G401 (cell line): ENCODE data around the gene LRBA. TPM values are rescaled to one million over a fixed set of nuclear protein-coding genes. Genes with fewer than 3 reads are reported as not detected.

Experiments used
- DNase-seq: peaks from one replicate; pipeline ENCODE4 v3.0.0-alpha.2; 2015; ENCODE audit warnings: low spot score
- in situ Hi-C: cut with HindIII; loops from 2 replicates; pipeline ENCODE4 v1.10.0; 2016; ENCODE audit warnings: low sequenced_read_pairs, mixed read lengths
- total RNA-seq: library from RNA; depleted of rRNA; stranded (reverse); fragments of >200 nt; shearing (Covaris generic); gene quantifications from 2 replicates; pipeline ENCODE4 v1.2.3, GENCODE V29; 2014

The LRBA gene
- total RNA-seq, 1 experiment from 2014 or later = 71.7 TPM

DNA sequence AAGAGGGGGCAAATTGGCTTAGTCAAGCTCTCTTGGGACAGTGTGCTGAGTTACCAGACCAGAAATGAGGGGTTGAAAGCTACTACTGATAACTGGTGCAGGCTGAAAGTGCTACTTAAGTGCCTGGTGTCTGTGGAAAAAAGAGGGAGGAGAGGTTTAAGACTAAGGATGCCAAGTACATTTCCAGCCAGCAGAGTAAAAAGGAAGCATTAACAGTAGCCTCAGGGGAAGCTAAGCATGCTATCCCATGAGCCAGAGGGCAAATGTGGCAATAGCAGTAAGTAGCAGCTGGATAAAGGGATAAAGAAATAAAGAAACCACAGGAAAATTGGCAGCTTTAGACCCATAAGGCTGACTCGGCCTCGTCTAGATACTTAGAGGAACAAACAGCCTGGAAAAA lies 629.5 kb downstream of the LRBA start:
- in situ Hi-C loops = no loop called here
- DNase-seq = no peak

DNA sequence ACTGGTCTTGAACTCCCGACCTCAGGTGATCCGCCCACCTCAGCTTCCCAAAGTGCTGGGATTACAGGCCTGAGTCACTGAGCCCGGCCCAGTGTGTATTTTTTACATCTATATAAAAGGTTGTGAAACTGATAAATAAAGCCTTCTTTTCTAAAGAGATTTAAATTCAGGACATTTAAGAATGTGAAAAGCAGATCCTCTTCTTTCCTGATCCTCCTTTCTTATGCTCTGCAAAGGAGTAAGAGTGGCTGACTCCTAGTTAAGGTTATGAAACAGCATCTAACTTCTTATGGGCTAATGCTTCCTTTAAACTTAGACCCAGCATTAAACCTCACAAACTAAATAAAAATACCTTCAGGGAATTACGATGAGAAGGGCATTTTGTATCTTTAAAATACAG lies 630.8 kb downstream of the LRBA start:
- DNase-seq = no peak
- in situ Hi-C loops = no loop called here

DNA sequence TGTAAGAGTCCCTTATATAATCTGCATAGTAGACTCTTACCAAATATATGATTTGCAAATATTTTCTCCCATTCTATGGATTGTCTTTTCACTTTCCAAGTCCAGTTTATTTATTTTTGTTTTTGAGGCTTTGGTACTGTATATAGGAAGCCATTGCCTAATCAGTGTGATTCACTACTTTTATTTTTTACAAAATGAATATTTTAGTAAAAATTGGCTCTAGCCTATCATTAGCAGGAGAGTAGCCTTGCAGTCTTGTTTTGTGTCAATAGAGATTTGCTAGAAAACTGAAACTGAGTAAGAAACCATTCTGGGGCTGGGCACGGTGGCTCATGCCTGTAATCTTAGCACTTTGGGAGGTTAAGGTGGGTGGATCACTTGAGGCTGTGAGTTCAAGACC lies 633.1 kb downstream of the LRBA start:
- in situ Hi-C loops = no loop called here
- no peak for DNase-seq

DNA sequence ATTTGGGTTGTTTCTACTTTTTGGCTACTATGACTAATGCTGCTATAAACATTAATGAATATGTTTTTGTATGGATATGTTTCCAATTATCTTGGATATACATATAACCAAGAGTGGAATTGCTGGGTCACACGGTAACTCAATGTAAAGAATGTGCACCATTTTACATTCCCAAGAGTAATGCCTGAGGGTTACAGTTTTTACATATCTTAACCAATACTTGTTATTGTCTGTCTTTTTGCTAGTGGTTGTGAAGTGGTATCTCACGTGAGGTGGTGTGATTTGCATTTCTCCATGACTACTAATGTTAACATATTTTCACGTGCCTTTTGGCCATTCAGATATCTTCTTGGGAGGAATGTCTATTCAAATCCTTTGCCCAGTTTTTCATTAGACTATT lies 633.5 kb downstream of the LRBA start:
- DNase-seq = no peak
- in situ Hi-C loops = no loop called here

DNA sequence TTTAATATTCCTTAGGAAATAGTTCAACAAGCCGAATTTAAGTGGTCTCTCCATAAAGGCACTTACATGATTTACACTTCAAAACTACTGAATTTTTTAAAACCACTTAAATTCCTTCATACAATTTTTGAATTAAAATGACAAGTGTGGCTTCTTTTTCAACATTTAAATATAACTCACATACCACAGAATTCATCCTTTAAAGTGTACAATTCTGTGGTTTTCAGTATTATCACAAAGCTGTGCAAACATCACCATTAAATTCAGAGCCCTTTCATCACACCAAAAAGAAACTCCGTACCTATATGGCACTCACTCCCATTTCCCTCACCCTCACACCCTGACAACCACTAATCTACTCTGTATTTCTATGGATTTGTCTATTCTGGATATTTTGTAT lies 634.0 kb downstream of the LRBA start:
- no peak for DNase-seq
- in situ Hi-C loops = no loop called here

DNA sequence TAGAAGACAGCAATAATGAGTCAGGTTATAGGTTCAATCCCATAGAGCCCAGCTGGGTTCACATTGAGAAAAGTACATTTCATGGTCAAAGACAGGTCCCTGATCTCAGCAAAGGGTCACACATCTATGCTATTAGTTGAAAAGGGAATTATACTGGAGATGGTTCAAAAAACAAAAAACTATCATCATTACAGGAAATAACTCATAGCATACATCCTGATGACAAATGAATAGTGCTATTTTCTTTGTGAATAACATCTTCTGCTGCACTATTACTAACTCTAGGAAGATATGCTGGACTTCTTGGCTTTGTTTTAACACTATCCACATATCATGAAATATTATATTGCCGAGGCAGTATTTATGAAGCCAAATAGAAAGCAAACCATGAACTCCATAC lies 635.6 kb downstream of the LRBA start:
- DNase-seq = no peak
- in situ Hi-C loops = no loop called here

DNA sequence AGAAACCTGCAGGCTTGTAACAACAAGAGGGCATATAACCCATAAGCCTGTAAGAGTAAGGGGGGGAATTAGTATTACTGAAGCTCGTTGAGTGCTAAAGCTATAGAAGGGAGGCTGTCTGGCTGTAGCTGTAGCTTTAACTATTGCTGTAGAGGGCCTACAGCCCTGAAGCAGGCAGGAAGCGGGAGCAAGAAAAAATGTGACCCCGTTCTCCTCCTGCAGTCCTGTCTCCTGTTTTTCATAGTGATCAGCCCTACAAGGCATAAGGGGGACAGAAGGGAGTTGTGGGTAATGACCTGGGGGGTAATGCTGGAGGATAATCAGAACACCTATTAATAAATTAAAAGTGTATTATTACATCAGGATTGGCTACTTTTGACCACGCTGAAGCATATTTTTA lies 640.1 kb downstream of the LRBA start:
- no peak for DNase-seq
- in situ Hi-C loops = no loop called here

DNA sequence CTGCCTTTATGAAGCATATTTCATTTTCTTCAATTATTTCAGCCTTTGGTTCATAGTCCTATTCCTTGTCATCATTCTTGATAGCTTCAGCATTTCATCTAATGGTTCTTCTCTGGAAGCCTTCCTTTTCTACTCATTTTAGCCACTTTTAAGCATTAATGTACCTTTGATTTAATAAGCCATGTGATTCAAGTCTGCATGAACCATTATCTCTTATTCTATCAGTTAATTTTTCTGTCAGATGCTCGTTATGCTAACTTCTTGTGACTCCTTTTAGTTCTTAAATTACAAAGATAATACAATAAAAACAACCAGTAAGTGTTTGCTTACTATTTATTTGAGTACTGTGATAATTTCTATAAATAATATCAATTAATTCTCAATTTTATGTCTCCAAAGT lies 643.2 kb downstream of the LRBA start:
- DNase-seq = no peak
- in situ Hi-C loops = no loop called here

DNA sequence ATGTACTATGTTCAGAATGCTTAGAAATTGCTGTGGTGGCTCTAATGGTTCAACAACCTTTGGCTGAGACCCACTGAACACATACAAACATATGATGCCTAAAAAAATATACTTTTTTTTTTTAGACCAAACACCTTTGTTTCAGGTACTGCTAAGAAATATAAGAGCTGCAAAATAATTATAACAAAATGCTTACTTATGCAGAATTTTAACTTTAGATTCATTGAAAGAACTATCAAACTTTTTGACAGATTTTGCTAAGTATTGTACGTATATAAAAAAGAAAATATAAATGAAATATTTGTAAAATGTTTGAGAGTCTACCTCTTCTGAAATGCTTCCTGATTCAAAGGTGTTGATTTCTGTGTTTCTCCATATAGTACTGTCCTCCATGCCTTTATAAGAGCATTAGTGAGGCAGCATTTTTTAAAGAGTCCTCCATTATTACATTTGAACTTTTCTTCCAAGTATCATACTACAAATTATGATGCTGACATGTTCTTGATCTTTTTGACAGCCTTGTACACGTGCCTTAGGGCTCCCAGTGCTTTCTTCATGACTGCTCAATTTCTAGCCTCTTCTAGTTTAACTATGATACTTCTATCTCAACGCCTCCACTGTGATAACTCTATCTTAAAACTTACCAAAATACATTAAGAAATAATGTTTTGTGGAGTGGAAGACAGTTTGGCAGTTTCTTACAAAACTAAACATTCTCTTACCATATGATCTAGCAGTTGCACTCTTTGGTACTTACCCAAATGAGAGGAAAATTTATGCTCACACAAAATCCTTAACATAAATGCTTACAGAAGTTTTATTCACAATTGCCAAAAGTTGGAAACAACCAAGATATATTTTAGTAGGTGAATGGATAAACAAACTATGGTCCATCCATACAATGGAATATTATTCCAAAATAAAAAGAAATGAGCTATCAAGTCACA lies 645.4 kb downstream of the LRBA start:
- in situ Hi-C loops = no loop called here

DNA sequence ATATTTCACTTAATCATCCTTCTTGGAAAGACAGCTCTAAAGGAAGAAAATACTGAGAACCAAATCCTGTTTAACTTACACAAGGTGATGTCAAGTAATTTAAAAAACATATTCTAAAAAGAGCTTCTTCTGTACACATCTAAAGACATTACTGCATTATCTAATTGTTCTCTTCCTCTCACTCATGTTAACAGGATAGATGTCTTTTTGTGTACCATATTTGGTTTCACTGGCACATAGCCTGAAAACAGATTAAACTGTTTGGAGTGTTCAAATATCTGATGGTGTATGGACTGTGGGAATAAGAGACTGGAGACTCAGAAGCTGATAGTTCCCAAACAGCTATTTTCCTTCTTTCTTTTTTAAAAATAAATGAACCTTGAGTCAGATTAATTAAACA lies 646.4 kb downstream of the LRBA start:
- in situ Hi-C loops = no loop called here
- DNase-seq = peak; percentile 41

More for the DNA sequence above, 645.4 kb downstream of the LRBA start:
- DNase-seq = no peak

DNA sequence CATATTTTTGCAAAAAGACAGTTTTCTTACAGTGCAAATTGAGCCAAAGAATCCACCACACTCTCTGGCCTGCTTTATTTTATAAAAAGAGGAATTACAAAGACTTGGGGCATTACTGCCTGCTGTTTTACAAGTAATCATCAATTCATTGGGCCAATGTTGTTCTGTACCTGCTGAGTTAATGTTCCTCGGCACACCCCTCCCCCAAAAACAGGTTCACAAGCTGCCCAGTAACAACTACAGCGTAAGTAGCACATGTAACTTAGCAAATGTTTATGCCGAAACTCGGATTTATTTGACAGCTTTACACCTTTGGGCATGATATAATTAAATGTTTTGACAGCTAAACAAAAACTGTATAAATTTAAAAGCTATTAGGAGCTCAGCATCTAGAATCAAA lies 647.8 kb downstream of the LRBA start:
- in situ Hi-C loops = no loop called here
- no peak for DNase-seq

DNA sequence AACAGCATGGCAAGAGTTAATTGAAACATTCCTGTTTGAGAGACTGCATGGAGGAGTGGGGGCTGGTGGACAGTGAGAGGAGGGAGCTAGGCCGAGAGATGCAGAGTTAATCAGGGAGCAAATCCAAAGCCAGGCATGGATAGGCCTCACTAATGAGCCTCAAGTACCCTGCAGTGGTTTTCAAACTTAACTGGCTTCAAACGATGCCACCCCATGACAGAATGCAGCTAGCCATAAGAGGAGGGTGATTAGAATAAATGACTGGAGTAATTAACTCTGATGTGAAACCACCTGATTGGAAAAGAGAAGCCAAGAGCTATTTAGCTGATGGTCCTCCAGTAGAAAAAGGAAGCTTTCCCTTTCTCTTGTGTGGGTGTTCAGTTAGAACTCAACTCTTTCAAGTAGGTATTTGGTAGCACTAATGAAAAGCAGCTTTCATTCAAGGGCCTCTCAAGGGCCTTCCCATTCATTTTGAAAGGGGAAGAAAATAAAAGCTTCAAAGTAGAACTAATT lies 648.5 kb downstream of the LRBA start:
- DNase-seq = peak; percentile 13
- in situ Hi-C loops = no loop called here

DNA sequence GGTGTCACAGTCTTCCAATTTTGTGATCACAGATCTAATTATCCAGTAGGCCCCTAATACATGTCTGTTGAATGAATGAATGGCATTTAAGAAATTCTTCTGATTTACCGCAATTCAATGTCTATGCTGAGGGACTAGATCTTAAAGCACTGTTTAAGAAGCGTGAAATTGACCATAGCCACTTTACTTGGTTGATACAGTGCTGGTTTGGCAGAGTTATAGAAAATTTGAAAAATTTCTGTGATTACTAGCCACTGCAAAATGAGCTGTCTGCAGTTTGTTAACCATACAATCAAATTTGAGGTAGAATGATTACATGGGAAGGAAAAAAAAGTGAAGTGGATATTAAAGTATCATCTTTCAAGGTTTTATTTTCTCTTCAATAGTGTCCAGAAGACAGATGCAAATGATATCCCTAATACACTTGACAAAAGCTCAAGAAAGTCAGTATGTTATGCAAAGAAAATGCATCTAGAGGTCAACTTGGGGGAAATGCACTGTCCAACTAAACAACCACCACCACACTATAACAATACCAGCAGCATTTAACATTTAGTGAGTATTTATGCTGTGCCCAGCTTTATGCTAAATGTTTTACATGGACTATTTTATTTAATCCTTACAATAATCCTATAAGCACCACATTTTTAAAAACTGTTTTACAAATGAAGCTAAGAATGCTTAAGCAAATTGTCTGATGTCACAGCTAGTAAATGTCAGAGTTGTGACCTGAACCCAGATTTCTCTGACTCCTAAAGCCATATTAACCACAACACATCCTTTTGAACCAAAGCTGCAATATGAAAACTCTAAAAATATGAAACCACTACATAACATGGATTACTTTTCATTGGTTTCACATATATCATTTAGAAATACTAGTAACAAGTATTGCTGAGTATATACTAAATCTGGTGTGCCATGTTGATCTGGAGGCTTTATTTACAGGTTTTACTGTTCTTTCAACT lies 651.1 kb downstream of the LRBA start:
- in situ Hi-C loops = no loop called here
- DNase-seq = no peak

DNA sequence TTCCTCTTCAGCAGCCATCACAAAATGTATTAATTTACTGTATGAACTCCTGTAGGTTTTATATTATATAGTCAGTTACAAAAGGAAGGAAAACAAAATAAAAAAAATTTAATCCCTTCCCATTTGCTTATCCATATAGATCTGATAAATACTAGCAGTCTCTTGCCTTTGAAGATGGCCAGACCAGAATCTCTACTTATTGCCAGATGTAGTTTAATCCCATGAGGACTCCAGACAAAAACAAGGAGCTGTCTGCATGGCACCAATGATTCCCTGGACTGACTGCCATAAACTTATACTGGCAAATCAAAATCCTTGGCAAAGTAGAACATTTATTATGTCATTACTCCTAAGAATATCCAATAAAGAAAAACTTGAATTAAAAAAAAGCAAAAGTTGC lies 656.4 kb downstream of the LRBA start:
- no peak for DNase-seq
- in situ Hi-C loops = no loop called here

DNA sequence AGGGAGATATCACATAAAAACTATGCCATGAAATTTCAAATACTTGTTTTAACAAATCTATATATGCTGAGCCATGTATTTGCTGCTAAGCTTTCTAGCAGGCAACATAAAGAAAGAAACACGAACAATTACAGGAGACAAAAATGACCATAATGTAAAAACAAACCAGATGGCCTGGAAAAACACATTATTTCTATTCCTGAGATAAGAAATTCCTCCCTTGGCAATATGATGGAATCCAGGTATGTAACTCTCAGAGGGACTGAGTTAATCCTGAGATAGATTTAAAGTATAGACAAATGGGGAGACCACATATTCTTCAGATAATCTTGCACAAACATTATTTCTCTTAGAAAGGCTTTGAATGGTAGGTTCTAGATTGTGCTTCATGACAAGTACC lies 657.3 kb downstream of the LRBA start:
- in situ Hi-C loops = no loop called here
- DNase-seq = no peak

DNA sequence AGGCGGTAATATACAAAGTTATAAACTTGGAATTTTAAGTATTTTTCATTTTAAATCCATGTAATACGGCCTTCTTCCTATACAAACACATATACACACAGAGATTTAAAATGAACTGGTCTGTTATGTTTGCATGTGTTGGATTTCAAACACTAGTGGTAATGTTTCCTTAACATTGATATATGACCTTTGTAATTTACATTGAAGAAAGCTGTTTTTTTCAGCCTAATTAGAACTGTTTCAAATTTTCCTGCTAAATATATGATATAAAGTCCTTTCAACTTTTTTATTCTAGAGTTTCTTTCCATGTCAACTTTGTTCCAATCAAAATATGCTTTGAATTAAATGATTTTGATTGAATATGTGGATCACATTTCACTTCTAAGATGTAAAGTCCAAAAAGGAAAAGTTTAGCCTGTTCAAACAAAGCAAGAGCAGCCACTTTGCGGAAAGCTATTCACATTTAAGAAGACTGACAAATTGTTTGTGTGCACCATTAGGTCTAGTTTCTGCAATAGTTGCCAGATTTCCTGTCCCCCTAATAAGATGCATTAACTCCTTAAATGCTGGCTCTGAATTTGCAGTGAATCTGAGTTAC lies 659.1 kb downstream of the LRBA start:
- in situ Hi-C loops = no loop called here
- no peak for DNase-seq

DNA sequence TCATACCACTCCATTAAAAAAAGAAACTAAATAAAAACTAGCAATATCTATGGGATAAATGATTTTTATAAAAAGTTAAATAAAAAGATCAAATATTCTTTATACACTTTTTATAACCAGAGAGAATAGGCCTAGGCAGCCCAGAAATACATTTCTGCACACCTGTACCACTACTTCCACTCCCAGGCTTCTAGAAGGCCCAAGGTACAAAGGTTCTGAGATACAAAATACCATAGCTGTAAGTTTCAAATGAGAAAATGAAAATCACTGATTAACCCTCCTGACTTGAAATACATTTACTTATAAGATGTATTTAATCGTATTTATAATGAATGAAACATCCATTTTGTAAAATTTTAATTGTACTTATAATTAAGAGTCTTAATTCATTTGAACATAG lies 659.7 kb downstream of the LRBA start:
- in situ Hi-C loops = no loop called here
- DNase-seq = no peak

DNA sequence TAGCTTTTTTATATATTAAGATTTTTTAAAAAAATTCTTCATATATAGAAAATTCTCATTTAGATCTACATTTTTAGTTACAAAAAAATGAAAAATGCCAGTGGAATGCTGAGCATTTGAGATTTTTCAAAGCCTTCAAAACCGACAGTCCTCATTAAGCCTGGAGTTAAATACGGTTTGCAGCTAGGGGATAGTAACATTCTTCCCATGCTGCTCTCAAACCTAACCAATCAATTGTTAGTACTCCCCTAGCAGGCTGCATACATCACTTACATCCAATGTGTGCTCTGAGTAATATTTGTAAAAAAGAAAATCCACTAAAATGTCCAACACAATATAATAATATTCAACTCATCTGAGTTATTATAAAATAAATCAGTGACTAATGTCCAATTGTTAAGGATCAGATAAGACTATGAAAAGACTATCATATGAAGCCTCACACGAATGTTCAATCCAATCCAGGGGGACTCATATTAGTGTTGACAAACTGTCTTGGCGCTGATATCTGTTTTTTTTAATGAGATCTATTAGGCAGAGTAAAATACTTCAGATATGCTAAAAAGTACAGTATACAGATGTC lies 660.8 kb downstream of the LRBA start:
- DNase-seq = no peak
- in situ Hi-C loops = no loop called here

DNA sequence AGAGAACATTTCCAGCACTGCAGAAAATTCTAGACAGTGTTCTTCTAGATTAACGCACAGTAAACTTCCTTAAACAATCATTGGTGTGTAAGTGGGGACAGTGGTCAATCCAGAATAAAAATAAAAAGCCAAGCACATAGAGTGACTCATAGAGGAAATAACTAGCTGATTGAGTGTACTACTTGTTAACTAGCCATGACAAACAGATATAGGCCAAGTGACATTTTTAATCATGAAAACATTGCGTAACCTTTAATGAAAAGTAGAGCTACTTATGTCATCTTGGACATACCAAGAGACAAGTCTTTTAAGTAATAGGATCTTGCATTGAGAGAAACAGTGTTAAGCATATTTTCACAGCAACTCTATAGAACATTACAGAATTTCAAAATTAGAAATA lies 667.0 kb downstream of the LRBA start:
- DNase-seq = no peak
- in situ Hi-C loops = no loop called here
